DND-41 (cell line): ENCODE data around the gene ARL6IP4.

Experiments
- ATAC-seq: fragments of 200-7000 bp; cut with Tn5 transposase; 3 replicates; pipeline ENCODE4 v1.9.1; 2021; ENCODE audit warnings: low read depth; ENCODE audit not compliant: insufficient read depth
- DNase-seq: peaks from one replicate; pipeline ENCODE4 v3.0.0-alpha.2; 2020
- H2AFZ ChIP-seq: 2 replicates; pipeline ENCODE4 v1.6.0; 2012; ENCODE audit warnings: low read depth, low read length
- H3K27ac ChIP-seq: 2 replicates; pipeline ENCODE4 v1.5.1; 2012; ENCODE audit warnings: low read length, inconsistent platforms
- H3K27me3 ChIP-seq: fragments of 200-600 bp; sonication (generic); 2 replicates; pipeline ENCODE4 v1.6.0; 2012; ENCODE audit warnings: low read length, mild to moderate bottlenecking, inconsistent platforms; ENCODE audit not compliant: insufficient read depth, poor library complexity
- H3K36me3 ChIP-seq: 2 replicates; pipeline ENCODE4 v1.5.1; 2012; ENCODE audit warnings: low read length, inconsistent platforms; ENCODE audit not compliant: insufficient read depth
- H3K4me1 ChIP-seq: 2 replicates; pipeline ENCODE4 v1.5.1; 2012; ENCODE audit warnings: mild to moderate bottlenecking, low read length; ENCODE audit not compliant: insufficient read depth
- H3K4me2 ChIP-seq: 2 replicates; pipeline ENCODE4 v1.6.0; 2012; ENCODE audit warnings: mild to moderate bottlenecking, moderate library complexity, low read length, inconsistent platforms; ENCODE audit not compliant: insufficient read depth
- H3K4me3 ChIP-seq, 2 experiments: fragments of 200-600 bp in 1 of 2; shearing (Covaris generic) in 1 of 2; 2 replicates each; pipeline ENCODE4 v1.5.1; 2012 to 2016; ENCODE audit warnings: inconsistent platforms in 2 of 2, low read length in 2 of 2, mild to moderate bottlenecking in 2 of 2, low read depth in 1 of 2, moderate library complexity in 1 of 2
- H3K79me2 ChIP-seq: 2 replicates; pipeline ENCODE4 v1.6.0; 2012; ENCODE audit warnings: low read length, inconsistent platforms; ENCODE audit not compliant: insufficient read depth
- H3K9ac ChIP-seq: 2 replicates; pipeline ENCODE4 v1.6.0; 2012; ENCODE audit warnings: low read depth, mild to moderate bottlenecking, inconsistent platforms, low read length, moderate library complexity
- H3K9me3 ChIP-seq: 2 replicates; pipeline ENCODE4 v1.5.1; 2012; ENCODE audit warnings: low read length, moderate library complexity, mild to moderate bottlenecking, inconsistent platforms; ENCODE audit not compliant: insufficient read depth, severe bottlenecking
- H4K20me1 ChIP-seq: 2 replicates; pipeline ENCODE4 v1.6.0; 2012; ENCODE audit warnings: low read length; ENCODE audit not compliant: insufficient read depth
- CTCF ChIP-seq: IDR thresholded peaks from 2 replicates; pipeline ENCODE4 v1.5.1; 2012; ENCODE audit warnings: borderline replicate concordance, low read length, moderate library complexity, mild to moderate bottlenecking; ENCODE audit not compliant: poor library complexity, severe bottlenecking; ENCODE audit errors: extremely low read depth
- EZH2 ChIP-seq: IDR thresholded peaks from 3 replicates; pipeline ENCODE4 v1.6.1; 2012; ENCODE audit warnings: borderline replicate concordance, low read depth, mild to moderate bottlenecking, moderate library complexity, low read length, inconsistent platforms; ENCODE audit not compliant: severe bottlenecking

The ARL6IP4 gene

GRCh38 chr12:123029550-123029949, 49.1 kb downstream of the ARL6IP4 start:
- Histone ChIP-seq H4K20me1 (no peaks in the 10 kb centered on the region), H3K79me2 (no peaks in the 10 kb centered on the region), H3K4me1 (peaks cover 12% of the 10 kb centered on the region), H3K9me3 (no peaks in the 10 kb centered on the region), H3K4me3 (no peak overlapping the region), H3K27me3 (no peaks in the 10 kb centered on the region), H3K27ac (no peak overlapping the region), H3K4me2 (no peak overlapping the region), H2AFZ (no peak overlapping the region), H3K36me3 (no peaks in the 10 kb centered on the region), H3K9ac (no peak overlapping the region)
- TF ChIP-seq EZH2 (no peak), CTCF (no peak)
- DNase-seq (no peak), ATAC-seq (no peak)

GRCh38 chr12:123030686-123031085, 50.2 kb downstream of the ARL6IP4 start:
- Histone ChIP-seq H3K4me2 (no peak overlapping the region), H3K9me3 (no peaks in the 10 kb centered on the region), H3K79me2 (no peaks in the 10 kb centered on the region), H4K20me1 (no peaks in the 10 kb centered on the region), H3K27me3 (no peaks in the 10 kb centered on the region), H3K9ac (no peak overlapping the region), H3K4me3 (no peak overlapping the region), H3K36me3 (no peaks in the 10 kb centered on the region), H3K27ac (no peak overlapping the region), H2AFZ (no peak overlapping the region), H3K4me1 (peaks cover 12% of the 10 kb centered on the region)
- no peak for TF ChIP-seq CTCF
- TF ChIP-seq EZH2: no peak
- ATAC-seq: no peak
- DNase-seq: no peak

DNA sequence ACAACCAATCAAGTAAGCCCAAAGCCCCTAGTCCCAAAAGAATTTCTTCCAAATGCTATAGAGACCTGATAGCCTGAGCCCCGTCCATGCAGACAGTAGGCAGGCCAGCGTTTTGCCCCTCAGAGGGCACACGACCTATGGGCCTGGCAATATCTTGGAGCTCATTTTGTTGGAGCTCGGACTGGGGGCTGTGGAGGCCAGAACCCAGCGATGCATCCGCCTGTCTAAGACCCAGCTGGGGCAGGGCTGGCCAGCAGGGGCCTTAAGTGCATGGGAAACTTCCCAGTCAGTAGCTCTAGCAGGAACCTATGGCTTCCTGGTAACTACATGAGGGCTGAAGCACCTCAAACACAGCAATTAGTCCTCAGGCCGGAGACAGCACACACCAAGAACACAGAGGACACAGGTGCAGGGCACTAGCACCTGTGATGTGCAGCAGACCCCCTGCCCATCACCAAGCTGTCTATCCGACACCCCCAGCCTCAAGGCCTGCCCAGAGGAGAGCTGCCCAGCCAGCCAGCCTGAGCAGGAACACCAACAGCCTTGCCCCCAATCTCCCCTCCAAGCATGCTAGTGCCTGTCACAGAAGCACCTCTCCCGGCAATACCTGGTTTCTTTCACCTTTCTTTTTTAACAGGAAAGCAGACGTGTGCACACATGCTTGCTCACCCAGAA, 50.8 kb downstream of the ARL6IP4 start:
- Histone ChIP-seq H3K9me3 (no peaks in the 10 kb centered on the region), H4K20me1 (no peaks in the 10 kb centered on the region), H3K4me1 (peaks cover 12% of the 10 kb centered on the region), H3K9ac (no peak overlapping the region), H3K27me3 (no peaks in the 10 kb centered on the region), H3K4me2 (no peak overlapping the region), H3K79me2 (no peaks in the 10 kb centered on the region), H3K36me3 (no peaks in the 10 kb centered on the region), H3K4me3 (no peak overlapping the region), H3K27ac (no peak overlapping the region), H2AFZ (no peak overlapping the region)
- DNase-seq (no peak), ATAC-seq (no peak)
- no peak for TF ChIP-seq EZH2
- no peak for TF ChIP-seq CTCF
